ENCODE data around the gene ZNF524. TPM values are rescaled to one million over a fixed set of nuclear protein-coding genes. Genes with fewer than 3 reads are reported as not detected.

The ZNF524 gene
- polyA plus RNA-seq, 1 experiment, result 7.8 TPM

- CTCF ChIA-PET, result interaction anchor here (1.2 kb wide), 1 partner anchor 61 kb away, joined by 3 read pairs; no protein-coding TSS in a partner anchor
These were observed 6.9 kb upstream of the ZNF524 start for GRCh38 chr19:55593096-55593772.

GRCh38 chr19:55594996-55595545 lies 5.0 kb upstream of the ZNF524 start:
- ChIA-PET POLR2A (no interaction called here), CTCF (interaction anchor here (0.7 kb wide), 1 partner anchor 90 kb away, joined by 3 read pairs; no protein-coding TSS in a partner anchor)
- TF ChIP-seq CTCF (IDR thresholded peaks at IDR 0.05; ENCODE audit: insufficient read depth, low read depth, low read length), result no peak
- Histone ChIP-seq H3K27me3 (ENCODE audit: control insufficient read depth, insufficient read depth, low read length) (no peaks in the 10 kb centered on the region), H3K36me3 (ENCODE audit: control insufficient read depth, insufficient read depth, low read length) (peaks cover 14% of the 10 kb centered on the region), H3K4me3 (ENCODE audit: low read depth, low read length) (no peak overlapping the region)
- no peak for DNase-seq (ENCODE audit: low read depth)

More at GRCh38 chr19:55593096-55593772, 6.9 kb upstream of the ZNF524 start:
- Histone ChIP-seq H3K27me3 (ENCODE audit: control insufficient read depth, insufficient read depth, low read length) (no peaks in the 10 kb centered on the region), H3K36me3 (ENCODE audit: control insufficient read depth, insufficient read depth, low read length) (peaks cover 14% of the 10 kb centered on the region), H3K4me3 (ENCODE audit: low read depth, low read length) (no peak overlapping the region)
- no peak for DNase-seq (ENCODE audit: low read depth)
- POLR2A ChIA-PET, result no interaction called here
- no peak for TF ChIP-seq CTCF (IDR thresholded peaks at IDR 0.05; ENCODE audit: insufficient read depth, low read depth, low read length)

GRCh38 chr19:55596304-55596703 lies 3.8 kb upstream of the ZNF524 start:
- ChIA-PET POLR2A (no interaction called here), CTCF (no interaction called here)
- DNase-seq (ENCODE audit: low read depth), result no peak
- Histone ChIP-seq H3K4me3 (ENCODE audit: low read depth, low read length) (no peak overlapping the region), H3K27me3 (ENCODE audit: control insufficient read depth, insufficient read depth, low read length) (no peaks in the 10 kb centered on the region), H3K36me3 (ENCODE audit: control insufficient read depth, insufficient read depth, low read length) (peaks cover 14% of the 10 kb centered on the region)
- TF ChIP-seq CTCF (IDR thresholded peaks at IDR 0.05; ENCODE audit: insufficient read depth, low read depth, low read length), result no peak

- H3K27me3 ChIP-seq (ENCODE audit: control insufficient read depth, insufficient read depth, low read length), result no peaks in the 10 kb centered on the region
- peaks cover 10% of the 10 kb centered on the region for H3K36me3 ChIP-seq (ENCODE audit: control insufficient read depth, insufficient read depth, low read length)
- ChIA-PET POLR2A (no interaction called here), CTCF (no interaction called here)
- DNase-seq (ENCODE audit: low read depth), result no peak
- no peak overlapping the region for H3K4me3 ChIP-seq (ENCODE audit: low read depth, low read length)
- no peak for TF ChIP-seq CTCF (IDR thresholded peaks at IDR 0.05; ENCODE audit: insufficient read depth, low read depth, low read length)
These were observed 2.6 kb upstream of the ZNF524 start for GRCh38 chr19:55597501-55597921.

- TF ChIP-seq CTCF (IDR thresholded peaks at IDR 0.05; ENCODE audit: insufficient read depth, low read depth, low read length), result no peak
- ChIA-PET CTCF (no interaction called here), POLR2A (no interaction called here)
- no peak for DNase-seq (ENCODE audit: low read depth)
- no peaks in the 10 kb centered on the region for H3K27me3 ChIP-seq (ENCODE audit: control insufficient read depth, insufficient read depth, low read length)
- H3K36me3 ChIP-seq (ENCODE audit: control insufficient read depth, insufficient read depth, low read length), result peaks cover 11% of the 10 kb centered on the region
- H3K4me3 ChIP-seq (ENCODE audit: low read depth, low read length), result no peak overlapping the region
These were observed 2.1 kb upstream of the ZNF524 start for GRCh38 chr19:55598034-55598433.
